AG10803 (cell line): Measurements from ENCODE around the gene CRLF1.
"Not testable (repeated sequence)": the region's sequence is repeated elsewhere in the genome, so short reads cannot be mapped to it uniquely, and the experiment has no call there.

Experiments
- DNase-seq: peaks from one replicate; pipeline ENCODE4 v3.0.0; 2010; ENCODE audit warnings: low read depth
- H3K4me3 ChIP-seq: 2 replicates; pipeline ENCODE4 v1.5.1; 2011; ENCODE audit warnings: mild to moderate bottlenecking, low read length, control low read depth
- TF ChIP-seq, protein P1 (sequence below): conservative IDR thresholded peaks from 2 replicates; pipeline ENCODE4 v1.5.1; 2011; ENCODE audit warnings: mild to moderate bottlenecking, low read length, control low read depth, inconsistent platforms

CRLF1 gene

DNA sequence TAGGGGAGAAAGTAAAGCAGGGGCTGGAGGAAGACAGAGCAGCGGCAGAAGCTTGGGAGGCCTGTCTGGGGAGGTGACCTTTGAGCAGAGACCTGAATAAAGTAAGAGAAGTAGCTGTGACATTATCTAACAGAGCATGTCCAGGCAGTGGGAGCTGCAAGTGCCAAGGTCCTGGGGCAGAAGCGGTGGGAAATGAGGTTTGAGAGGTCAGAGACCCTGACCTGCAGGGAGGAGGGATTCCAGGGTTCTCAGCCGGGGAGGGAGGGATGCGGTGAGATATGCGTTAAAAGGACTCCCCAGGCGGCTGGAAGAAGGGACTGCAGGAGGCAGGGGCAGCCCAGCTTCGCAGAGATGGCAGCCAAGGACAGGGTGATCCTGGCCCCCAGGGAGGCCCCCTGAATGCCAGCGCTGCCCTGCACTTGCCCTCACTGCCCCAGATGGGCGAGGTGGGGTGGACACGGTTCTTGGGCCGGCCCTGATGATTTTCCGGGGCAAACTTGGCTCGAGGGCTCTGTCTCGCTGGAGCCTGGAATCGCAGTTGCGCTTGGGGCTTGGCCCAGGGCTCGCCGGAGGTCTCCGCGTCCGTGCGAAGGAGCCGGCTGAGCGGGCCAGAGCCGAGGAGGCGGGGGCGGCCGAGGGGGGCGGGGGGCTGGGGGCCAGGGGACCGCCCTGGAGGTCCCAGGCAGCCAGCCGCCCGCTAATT, 3.2 kb downstream of the CRLF1 start:
- TF ChIP-seq, protein P1, sequence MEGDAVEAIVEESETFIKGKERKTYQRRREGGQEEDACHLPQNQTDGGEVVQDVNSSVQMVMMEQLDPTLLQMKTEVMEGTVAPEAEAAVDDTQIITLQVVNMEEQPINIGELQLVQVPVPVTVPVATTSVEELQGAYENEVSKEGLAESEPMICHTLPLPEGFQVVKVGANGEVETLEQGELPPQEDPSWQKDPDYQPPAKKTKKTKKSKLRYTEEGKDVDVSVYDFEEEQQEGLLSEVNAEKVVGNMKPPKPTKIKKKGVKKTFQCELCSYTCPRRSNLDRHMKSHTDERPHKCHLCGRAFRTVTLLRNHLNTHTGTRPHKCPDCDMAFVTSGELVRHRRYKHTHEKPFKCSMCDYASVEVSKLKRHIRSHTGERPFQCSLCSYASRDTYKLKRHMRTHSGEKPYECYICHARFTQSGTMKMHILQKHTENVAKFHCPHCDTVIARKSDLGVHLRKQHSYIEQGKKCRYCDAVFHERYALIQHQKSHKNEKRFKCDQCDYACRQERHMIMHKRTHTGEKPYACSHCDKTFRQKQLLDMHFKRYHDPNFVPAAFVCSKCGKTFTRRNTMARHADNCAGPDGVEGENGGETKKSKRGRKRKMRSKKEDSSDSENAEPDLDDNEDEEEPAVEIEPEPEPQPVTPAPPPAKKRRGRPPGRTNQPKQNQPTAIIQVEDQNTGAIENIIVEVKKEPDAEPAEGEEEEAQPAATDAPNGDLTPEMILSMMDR = peak; percentile 49
- H3K4me3 ChIP-seq = no peak overlapping the region
- DNase-seq = peak; percentile 21

DNA sequence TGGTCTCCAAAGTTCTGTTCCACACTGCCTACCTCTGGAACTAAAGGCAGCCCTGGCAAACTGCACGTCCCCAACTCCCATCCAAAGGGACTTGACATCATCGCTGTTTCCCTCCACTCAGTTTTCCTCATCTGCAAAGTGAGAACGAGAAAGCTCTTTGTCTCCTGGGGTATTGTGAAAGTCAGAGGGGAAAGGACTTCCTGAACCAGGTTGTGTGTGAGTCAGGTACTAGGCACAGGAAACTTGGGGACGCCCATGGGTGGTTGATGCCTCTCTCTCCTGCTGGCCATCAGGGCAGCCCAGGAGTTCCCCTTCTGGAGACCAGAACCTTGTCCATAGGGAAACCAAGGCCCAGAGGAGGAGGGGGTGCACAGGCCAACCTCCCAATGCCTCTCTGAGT, 4.7 kb downstream of the CRLF1 start:
- no peak overlapping the region for H3K4me3 ChIP-seq
- TF ChIP-seq, protein P1 = no peak
- no peak for DNase-seq

GRCh38 chr19:18600692-18601397, 5.8 kb downstream of the CRLF1 start:
- not testable (repeated sequence) for DNase-seq

GRCh38 chr19:18599485-18599884, 7.1 kb downstream of the CRLF1 start:
- DNase-seq = no peak
- TF ChIP-seq, protein P1 = no peak
- no peak overlapping the region for H3K4me3 ChIP-seq

More at GRCh38 chr19:18600692-18601397, 5.8 kb downstream of the CRLF1 start:
- H3K4me3 ChIP-seq = not testable (repeated sequence)

DNA sequence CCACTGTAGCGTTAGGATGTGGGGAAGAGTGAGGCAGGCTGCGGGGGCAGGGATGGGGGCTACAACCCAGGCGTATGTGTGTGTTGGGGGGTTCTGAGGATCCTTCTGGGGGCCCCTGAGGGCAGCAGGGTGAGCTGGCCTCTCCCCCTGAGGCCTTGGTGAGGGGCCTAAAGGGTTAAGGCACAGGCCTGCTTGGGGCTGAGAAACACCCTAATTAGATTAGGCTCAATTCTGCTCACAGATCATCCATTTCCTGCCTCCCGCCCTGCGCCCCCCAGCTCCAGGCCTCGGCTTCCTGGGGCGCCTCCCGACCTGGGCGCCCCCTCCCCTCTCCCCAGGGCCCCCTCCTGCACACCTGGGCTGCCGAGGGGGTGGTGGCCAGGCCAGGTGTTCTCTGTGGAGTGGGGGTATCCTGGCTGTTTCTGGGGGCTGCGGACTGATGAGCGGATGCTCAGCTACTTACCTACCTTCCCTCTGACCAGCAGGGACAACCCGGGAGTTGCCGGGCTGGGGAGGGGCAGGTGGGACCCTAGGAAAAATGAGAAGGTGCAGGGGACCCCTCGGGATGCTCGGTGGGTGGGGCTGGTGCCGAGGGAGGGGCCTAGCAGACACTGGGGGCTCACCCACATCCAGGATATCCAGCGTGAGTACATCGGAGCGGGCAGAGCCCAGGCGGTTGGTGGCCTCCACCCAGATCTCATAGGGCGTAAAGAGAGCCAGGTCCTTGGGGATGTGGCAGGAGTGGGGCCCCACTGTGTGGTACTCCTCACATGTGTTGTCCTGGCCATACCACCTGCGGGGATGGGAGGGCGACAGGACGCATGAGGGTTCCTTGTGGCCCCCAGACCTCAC, 8.6 kb downstream of the CRLF1 start:
- H3K4me3 ChIP-seq = no peak overlapping the region
- TF ChIP-seq, protein P1 = no peak
- no peak for DNase-seq

- TF ChIP-seq, protein P1 = no peak
- DNase-seq = peak; percentile 16
- no peak overlapping the region for H3K4me3 ChIP-seq
These were observed 9.8 kb downstream of the CRLF1 start for GRCh38 chr19:18596752-18597157.

GRCh38 chr19:18595475-18595874, 11.1 kb downstream of the CRLF1 start:
- DNase-seq = no peak
- TF ChIP-seq, protein P1 = no peak
- no peak overlapping the region for H3K4me3 ChIP-seq
